Transverse colon (tissue), 4 donors: ENCODE results near the gene SPA17. TPM values are rescaled to one million over a fixed set of nuclear protein-coding genes. Genes with fewer than 3 reads are reported as not detected.
A peak's percentile ranks its signal among the peaks of the same experiment; 100 is the strongest.

Experiments
- DNase-seq: peaks from one replicate; pipeline ENCODE4 v3.0.0-alpha.2; 2019
- H3K27ac ChIP-seq, 4 donors: fragments of 200-600 bp; sonication (generic); 2 replicates each; pipeline ENCODE4 v1.5.1; 2016 to 2018; ENCODE audit warnings: inconsistent platforms in 4 of 4
- H3K27me3 ChIP-seq: fragments of 200-600 bp; sonication (generic); 2 replicates; pipeline ENCODE4 v1.5.1; 2017; ENCODE audit warnings: inconsistent platforms
- H3K36me3 ChIP-seq, 4 donors: fragments of 200-600 bp; sonication (generic); 2 replicates each; pipeline ENCODE4 v1.5.1; 2017 to 2019; ENCODE audit warnings: inconsistent platforms in 4 of 4
- H3K4me1 ChIP-seq, 4 donors: fragments of 200-600 bp; sonication (generic); 2 replicates each; pipeline ENCODE4 v1.5.1; 2017 to 2020; ENCODE audit warnings: inconsistent platforms in 4 of 4
- H3K4me3 ChIP-seq, 4 donors: fragments of 200-600 bp; sonication (generic); 1 replicate in 1 of 4; 2 replicates in 3 of 4; pipeline versions ENCODE4 v1.5.1 to v1.6.1; 2017 to 2019; ENCODE audit warnings: inconsistent platforms in 4 of 4
- H3K9me3 ChIP-seq, 2 donors: fragments of 200-600 bp; sonication (generic); 2 replicates each; pipeline ENCODE4 v1.5.1; 2017 to 2019; ENCODE audit warnings: inconsistent platforms in 2 of 2
- EP300 ChIP-seq: sonication (generic); formaldehyde crosslinking; IDR thresholded peaks from one replicate; pipeline ENCODE4 v1.6.1; 2017; ENCODE audit warnings: antibody characterized with exemption, low read depth
- POLR2A ChIP-seq: fragments of 450-650 bp; IDR thresholded peaks from one replicate; pipeline ENCODE4 v1.6.1; 2016; ENCODE audit warnings: antibody characterized with exemption, mild to moderate bottlenecking, moderate library complexity
- POLR2AphosphoS5 ChIP-seq, 3 donors: sonication (generic); formaldehyde crosslinking; IDR thresholded peaks; one replicate each; pipeline ENCODE4 v1.6.1; 2016; ENCODE audit warnings: antibody characterized with exemption in 3 of 3
- WGBS, 2 donors: methylation state at CpG; one replicate each; pipeline ENCODE4 v1.1.5; 2018; ENCODE audit warnings: low coverage in 1 of 2; 5-methylcytosine and 5-hydroxymethylcytosine counted together
- in situ Hi-C, 4 donors: fragments of 200-750 bp; cut with MboI; loops; one replicate each; pipeline versions ENCODE4 v1.15.0 to v1.15.1; 2017; ENCODE audit warnings: low sequenced_read_pairs in 3 of 4, low pct_ligation_motif_present in 1 of 4, low pct_unique_long_range_greater_than_20kb in 1 of 4
- intact Hi-C: fragments of 100-400 bp; cut with DNase I; formaldehyde crosslinking; loops from one replicate; pipeline ENCODE4 v1.15.1; 2023; ENCODE audit warnings: low total_unique reads
- total RNA-seq, 4 donors: library from RNA; depleted of rRNA; stranded (reverse); fragments of >200 nt; gene quantifications; one replicate each; pipeline ENCODE4 v1.1.0, GENCODE V29; 2016
- TF ChIP-seq, protein P1 (sequence below), 5 experiments: fragments of 200-600 bp in 3 of 5; fragments of 450-650 bp in 2 of 5; sonication (generic) in 3 of 5; IDR thresholded peaks; 1 replicate in 2 of 5; 2 replicates in 3 of 5; pipeline ENCODE4 v1.5.1; 2016 to 2017; ENCODE audit warnings: antibody characterized with exemption in 5 of 5, inconsistent platforms in 3 of 5, mild to moderate bottlenecking in 2 of 5, moderate library complexity in 1 of 5

Gene SPA17
- total RNA-seq, 4 donors from 2014 or later = 1.6 to 9.0 (median 6.1) TPM

DNA sequence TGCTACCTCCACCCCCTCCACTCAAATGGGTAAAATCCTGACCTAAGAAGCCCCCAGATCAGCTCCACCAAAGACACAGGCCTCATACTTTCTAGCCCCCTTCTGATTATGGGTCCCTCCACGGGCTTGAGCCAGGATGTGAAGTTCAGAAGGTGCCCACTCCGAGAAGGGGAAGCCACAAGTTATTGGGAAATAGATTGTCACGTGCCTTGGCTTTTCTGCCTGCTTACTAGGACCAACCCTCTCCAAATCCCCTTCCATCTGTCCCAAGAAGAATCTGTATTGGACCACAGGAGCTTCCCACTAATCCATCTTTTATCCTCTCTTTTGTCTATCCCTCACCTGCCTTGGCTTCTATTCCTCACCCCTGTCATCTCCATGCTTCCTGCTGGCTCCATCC lies 63.0 kb downstream of the SPA17 start:
- 71% methylated on average over 3 of the region's 3 CpGs; no CpG with 5 or more reads in 1 of the 2 donors for WGBS, 2 donors
- Histone ChIP-seq H3K4me1 (peaks cover 16 to 22% (median 19%) of the 10 kb centered on the region in 4 donors), H3K36me3 (no peaks in the 10 kb centered on the region), H3K4me3 (no peak overlapping the region), H3K27ac (no peak overlapping the region), H3K27me3 (peaks cover 32% of the 10 kb centered on the region), H3K9me3 (no peaks in the 10 kb centered on the region)
- no peak for DNase-seq
- in situ Hi-C loops (no loop called here), intact Hi-C loops (no loop called here)
- TF ChIP-seq EP300 (no peak), POLR2A (no peak), POLR2AphosphoS5 (IDR thresholded peaks at IDR 0.05) (no peak)
- TF ChIP-seq, protein P1, sequence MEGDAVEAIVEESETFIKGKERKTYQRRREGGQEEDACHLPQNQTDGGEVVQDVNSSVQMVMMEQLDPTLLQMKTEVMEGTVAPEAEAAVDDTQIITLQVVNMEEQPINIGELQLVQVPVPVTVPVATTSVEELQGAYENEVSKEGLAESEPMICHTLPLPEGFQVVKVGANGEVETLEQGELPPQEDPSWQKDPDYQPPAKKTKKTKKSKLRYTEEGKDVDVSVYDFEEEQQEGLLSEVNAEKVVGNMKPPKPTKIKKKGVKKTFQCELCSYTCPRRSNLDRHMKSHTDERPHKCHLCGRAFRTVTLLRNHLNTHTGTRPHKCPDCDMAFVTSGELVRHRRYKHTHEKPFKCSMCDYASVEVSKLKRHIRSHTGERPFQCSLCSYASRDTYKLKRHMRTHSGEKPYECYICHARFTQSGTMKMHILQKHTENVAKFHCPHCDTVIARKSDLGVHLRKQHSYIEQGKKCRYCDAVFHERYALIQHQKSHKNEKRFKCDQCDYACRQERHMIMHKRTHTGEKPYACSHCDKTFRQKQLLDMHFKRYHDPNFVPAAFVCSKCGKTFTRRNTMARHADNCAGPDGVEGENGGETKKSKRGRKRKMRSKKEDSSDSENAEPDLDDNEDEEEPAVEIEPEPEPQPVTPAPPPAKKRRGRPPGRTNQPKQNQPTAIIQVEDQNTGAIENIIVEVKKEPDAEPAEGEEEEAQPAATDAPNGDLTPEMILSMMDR (IDR thresholded peaks at IDR 0.05) = no peak

DNA sequence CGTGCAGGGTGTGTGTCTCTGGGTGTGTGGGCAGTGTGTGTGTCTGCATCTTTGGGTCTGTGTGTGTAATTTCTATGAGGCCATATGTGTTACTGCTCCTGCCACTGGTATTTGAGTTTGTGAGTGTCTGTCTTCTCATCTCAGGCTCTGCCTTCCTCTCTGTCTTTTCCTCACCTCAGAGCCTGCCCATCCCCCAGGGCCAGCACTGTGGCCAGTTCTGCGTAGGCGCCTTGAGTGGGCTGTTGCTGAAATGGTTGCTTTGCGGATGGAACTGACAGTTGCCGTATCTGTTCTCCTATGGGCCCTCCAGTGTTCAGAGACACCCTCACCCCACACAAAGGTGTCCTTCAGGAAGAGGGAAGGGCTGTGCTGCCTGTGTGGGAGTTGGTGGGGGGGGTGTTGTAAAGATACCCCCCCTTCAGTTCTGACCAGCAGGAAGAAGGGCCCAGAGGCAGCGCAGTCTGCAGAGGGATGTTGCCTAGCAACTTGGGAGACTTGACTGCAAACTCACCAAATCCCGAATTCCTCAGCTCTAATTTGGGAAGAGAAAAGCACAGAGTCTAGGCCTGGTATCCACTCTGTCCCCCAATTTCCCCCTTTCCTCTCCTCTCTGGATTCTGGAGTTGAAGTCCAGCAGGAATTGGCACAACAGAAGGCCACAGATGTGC lies 64.1 kb downstream of the SPA17 start:
- H3K36me3 ChIP-seq = no peaks in the 10 kb centered on the region
- 74 to 80% methylated on average over 1 to 7 of the region's 7 CpGs for WGBS, 2 donors
- peaks cover 16 to 19% (median 17%) of the 10 kb centered on the region in 4 donors for H3K4me1 ChIP-seq
- H3K27me3 ChIP-seq = peaks cover 43% of the 10 kb centered on the region
- H3K9me3 ChIP-seq = no peaks in the 10 kb centered on the region
- DNase-seq = no peak
- no peak overlapping the region for H3K4me3 ChIP-seq
- intact Hi-C loops (no loop called here), in situ Hi-C loops (no loop called here)
- no peak for TF ChIP-seq POLR2AphosphoS5 (IDR thresholded peaks at IDR 0.05)
- no peak overlapping the region for H3K27ac ChIP-seq

DNA sequence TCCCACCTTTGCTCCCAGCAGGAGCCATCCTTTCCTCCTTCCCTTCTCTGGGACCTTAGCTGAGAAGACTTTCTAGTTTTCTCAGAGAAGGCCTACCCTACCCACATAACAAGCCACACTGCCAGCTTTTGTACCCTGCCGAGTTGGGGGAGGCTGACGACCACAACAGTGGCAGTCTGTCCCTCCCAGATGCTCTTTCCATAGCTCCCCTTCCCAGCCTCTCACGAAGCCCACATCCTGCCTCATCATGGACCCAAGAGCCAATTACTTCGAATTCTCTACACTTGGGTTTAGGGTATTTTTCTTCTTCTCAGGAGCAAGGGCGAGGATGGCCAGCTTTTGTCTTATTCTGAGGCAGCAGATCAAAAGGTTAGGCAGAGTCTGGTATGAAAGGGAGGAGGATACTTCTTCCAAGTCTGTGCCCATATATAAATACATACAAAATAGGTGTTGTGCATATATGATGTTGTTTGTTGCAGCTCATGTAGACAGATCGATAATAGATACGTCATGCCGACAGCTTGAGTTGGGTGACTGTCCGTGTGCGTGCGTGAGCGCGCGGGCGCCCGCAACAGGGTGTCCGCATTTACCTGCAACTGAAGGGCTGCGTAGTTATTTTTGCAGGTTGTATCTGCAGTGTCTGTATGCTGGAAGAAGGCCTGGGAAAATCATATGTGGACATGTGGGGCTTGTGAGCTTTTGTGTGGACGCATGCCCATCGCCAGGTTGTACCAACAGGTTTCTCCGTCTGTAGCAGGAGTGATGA lies 65.2 kb downstream of the SPA17 start:
- no peak overlapping the region for H3K27ac ChIP-seq
- peak overlapping the region in 2 of 4 donors; percentile 50 to 83 for H3K4me3 ChIP-seq
- no peak for DNase-seq
- peaks cover 16 to 19% (median 17%) of the 10 kb centered on the region in 4 donors for H3K4me1 ChIP-seq
- peaks cover 52% of the 10 kb centered on the region for H3K27me3 ChIP-seq
- H3K36me3 ChIP-seq = no peaks in the 10 kb centered on the region
- in situ Hi-C loops (no loop called here), intact Hi-C loops (no loop called here)
- H3K9me3 ChIP-seq = no peaks in the 10 kb centered on the region
- WGBS, 2 donors = 71 to 85% methylated on average over 15 to 21 of the region's 21 CpGs
- TF ChIP-seq, protein P1 (IDR thresholded peaks at IDR 0.05) = no peak
- TF ChIP-seq POLR2A (no peak), EP300 (no peak), POLR2AphosphoS5 (IDR thresholded peaks at IDR 0.05) (no peak)

DNA sequence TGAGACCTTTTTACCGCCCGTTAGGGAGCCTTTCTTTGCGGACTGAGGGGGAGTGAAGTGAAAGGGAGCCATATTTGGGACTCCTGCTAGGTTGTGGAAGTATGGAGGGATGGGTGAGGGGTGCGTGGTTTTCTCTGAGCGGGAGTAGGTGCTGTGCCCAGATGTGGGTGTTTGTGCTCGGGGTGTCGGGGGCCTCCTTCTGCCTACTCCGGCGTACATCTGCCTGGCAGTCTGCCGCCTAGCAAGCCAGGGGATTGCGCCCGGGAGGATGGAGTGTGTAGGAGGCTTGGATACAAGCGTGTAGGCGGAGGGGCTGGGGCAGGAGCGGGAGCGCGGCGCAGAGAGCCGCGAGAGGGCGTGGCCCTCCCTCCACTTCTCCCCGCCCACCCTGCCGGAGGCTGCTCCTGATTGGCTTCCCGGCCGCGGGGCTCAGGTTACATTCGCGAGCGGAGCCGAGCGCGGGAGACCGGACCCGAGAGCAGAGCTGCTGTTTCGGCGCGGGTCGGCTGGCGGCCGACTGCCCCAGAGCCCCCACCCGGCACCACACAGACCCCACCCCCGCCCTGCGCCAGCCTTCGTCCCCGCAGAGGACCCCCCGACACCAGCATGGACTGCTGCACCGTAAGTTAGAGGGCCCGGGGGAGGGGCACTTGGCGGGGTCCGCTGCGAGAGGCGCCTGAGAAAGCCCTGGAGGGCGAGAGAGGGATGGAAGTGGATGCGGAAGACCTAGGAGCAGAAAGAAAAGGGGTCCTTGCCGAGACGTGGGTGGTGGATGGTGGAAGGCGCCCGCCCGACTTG lies 66.0 kb downstream of the SPA17 start, which contains the start of gene NRGN:
TSS of gene NRGN (plus strand) at position 464 of the 798 bp plus-strand sequence. CDS start at position 607, 143 bp downstream.
- H3K36me3 ChIP-seq = no peaks in the 10 kb centered on the region
- in situ Hi-C loops = no loop called here
- peaks cover 16 to 19% (median 17%) of the 10 kb centered on the region in 4 donors for H3K4me1 ChIP-seq
- intact Hi-C loops = no loop called here
- 0 to 2% methylated on average over 7 to 53 of the region's 59 CpGs for whole genome bisulfite sequencing, 2 donors
- peak within 1 kb of the TSS; percentile 41 to 83 (median 56) for H3K4me3 ChIP-seq
- no peaks in the 10 kb centered on the region for H3K9me3 ChIP-seq
- peak; percentile 92 for DNase-seq
- TF ChIP-seq POLR2AphosphoS5 (IDR thresholded peaks at IDR 0.05) = peak in 1 of 3 donors; percentile 38
- TF ChIP-seq, protein P1 (IDR thresholded peaks at IDR 0.05) = no peak
- peak within 1 kb of the TSS in 3 of 4 donors; percentile 31 to 48 (median 41) for H3K27ac ChIP-seq
- H3K27me3 ChIP-seq = peaks cover 60% of the 10 kb centered on the region
